Astrocyte (in vitro differentiated cells and primary cell): ENCODE measurements around the gene KCNC4. TPM values are rescaled to one million over a fixed set of nuclear protein-coding genes. Genes with fewer than 3 reads are reported as not detected.

Experiments
- DNase-seq: peaks from one replicate; pipeline ENCODE4 v3.0.0-alpha.2; 2010; ENCODE audit warnings: low read depth
- FAIRE-seq: peaks from 2 replicates; lab custom pipeline; 2011; peaks lifted over from hg19 to GRCh38; lab: Jason Lieb, UNC
- H2AFZ ChIP-seq: 2 replicates; pipeline ENCODE4 v1.6.0; 2012; ENCODE audit warnings: low read depth, low read length, inconsistent platforms
- H3K27ac ChIP-seq: 2 replicates; pipeline ENCODE4 v1.5.1; 2011; ENCODE audit warnings: low read depth, low read length, inconsistent platforms
- H3K27me3 ChIP-seq: 2 replicates; pipeline ENCODE4 v1.6.0; 2011; ENCODE audit warnings: low read length, inconsistent platforms; ENCODE audit not compliant: insufficient read depth
- H3K36me3 ChIP-seq: 2 replicates; pipeline ENCODE4 v1.5.1; 2011; ENCODE audit warnings: low read length, inconsistent platforms; ENCODE audit not compliant: insufficient read depth
- H3K4me1 ChIP-seq: 2 replicates; pipeline ENCODE4 v1.5.1; 2011; ENCODE audit warnings: low read length, inconsistent platforms; ENCODE audit not compliant: insufficient read depth
- H3K4me2 ChIP-seq: 2 replicates; pipeline ENCODE4 v1.6.0; 2012; ENCODE audit warnings: low read length, inconsistent platforms
- H3K4me3 ChIP-seq: 2 replicates; pipeline ENCODE4 v1.5.1; 2011; ENCODE audit warnings: low read depth, mild to moderate bottlenecking, low read length, inconsistent platforms; ENCODE audit not compliant: insufficient read depth
- H3K79me2 ChIP-seq: 2 replicates; pipeline ENCODE4 v1.6.0; 2012; ENCODE audit warnings: mild to moderate bottlenecking, low read length, inconsistent platforms; ENCODE audit not compliant: insufficient read depth
- H3K9ac ChIP-seq: 2 replicates; pipeline ENCODE4 v1.6.0; 2012; ENCODE audit warnings: mild to moderate bottlenecking, low read length, inconsistent platforms
- H3K9me3 ChIP-seq: 2 replicates; pipeline ENCODE4 v1.5.1; 2012; ENCODE audit warnings: low read depth, mild to moderate bottlenecking, low read length, inconsistent platforms; ENCODE audit not compliant: insufficient read depth
- H4K20me1 ChIP-seq: 2 replicates; pipeline ENCODE4 v1.6.0; 2012; ENCODE audit warnings: low read length, inconsistent platforms; ENCODE audit not compliant: insufficient read depth
- H3K27ac Mint-ChIP-seq: one replicate; pipeline ENCODE4 v1.8.0; 2021; ENCODE audit warnings: mild to moderate bottlenecking, mixed read lengths; ENCODE audit not compliant: unreplicated experiment
- H3K27me3 Mint-ChIP-seq: one replicate; pipeline ENCODE4 v1.8.0; 2021; ENCODE audit warnings: low read depth, mixed read lengths; ENCODE audit not compliant: unreplicated experiment
- H3K36me3 Mint-ChIP-seq: one replicate; pipeline ENCODE4 v1.8.0; 2021; ENCODE audit warnings: low read depth, mixed read lengths; ENCODE audit not compliant: unreplicated experiment
- H3K4me1 Mint-ChIP-seq: one replicate; pipeline ENCODE4 v1.8.0; 2021; ENCODE audit warnings: low read depth, mixed read lengths; ENCODE audit not compliant: unreplicated experiment
- H3K4me3 Mint-ChIP-seq: one replicate; pipeline ENCODE4 v1.8.0; 2021; ENCODE audit warnings: mild to moderate bottlenecking, moderate library complexity, mixed read lengths; ENCODE audit not compliant: unreplicated experiment
- H3K9me3 Mint-ChIP-seq: one replicate; pipeline ENCODE4 v1.8.0; 2021; ENCODE audit warnings: mild to moderate bottlenecking, mixed read lengths; ENCODE audit not compliant: unreplicated experiment
- EZH2 ChIP-seq: IDR thresholded peaks from 2 replicates; pipeline ENCODE4 v1.6.1; 2012; ENCODE audit warnings: mild to moderate bottlenecking, low read length, inconsistent platforms; ENCODE audit not compliant: insufficient read depth
- total RNA-seq: library from RNA; stranded (reverse); gene quantifications from 2 replicates; pipeline ENCODE4 v1.2.1, GENCODE V29; 2021
- TF ChIP-seq, protein P1 (sequence below): IDR thresholded peaks from 2 replicates; pipeline ENCODE4 v1.5.1; 2011; ENCODE audit warnings: low read depth, mild to moderate bottlenecking, inconsistent platforms, low read length, moderate library complexity; ENCODE audit not compliant: insufficient read depth

Gene KCNC4
- total RNA-seq, 1 donor from 2014 or later = 2.6 TPM

DNA sequence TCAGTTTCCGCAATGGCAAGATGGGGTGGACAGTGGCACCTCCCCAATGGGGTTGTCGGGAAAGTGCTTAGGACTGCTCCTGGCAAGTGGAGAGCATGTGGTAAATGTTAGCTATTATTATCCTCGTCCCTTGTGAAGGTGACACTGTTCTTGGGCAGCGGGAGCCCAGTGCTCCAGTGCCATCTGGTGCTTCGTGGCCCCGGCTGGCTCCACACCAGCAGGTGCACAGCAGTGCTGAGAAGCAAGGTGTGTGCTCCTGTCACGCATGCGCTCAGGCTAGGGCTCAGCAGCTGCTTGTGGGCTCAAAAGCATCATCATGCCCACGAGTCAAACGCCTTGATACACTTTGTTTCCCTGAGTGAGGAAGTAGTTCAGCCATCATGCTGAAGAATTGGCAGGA, 24.9 kb upstream of the KCNC4 start:
- Histone ChIP-seq H4K20me1 (no peaks in the 10 kb centered on the region), H3K79me2 (no peaks in the 10 kb centered on the region), H3K27me3 (peaks cover 8% of the 10 kb centered on the region), H3K4me1 (peaks cover 2% of the 10 kb centered on the region), H3K9me3 (no peaks in the 10 kb centered on the region), H3K4me3 (no peak overlapping the region), H3K27ac (no peak overlapping the region), H3K36me3 (no peaks in the 10 kb centered on the region), H3K9ac (no peak overlapping the region), H2AFZ (no peak overlapping the region), H3K4me2 (no peak overlapping the region)
- H3K4me1 Mint-ChIP-seq = peaks cover 33% of the 10 kb centered on the region
- DNase-seq = no peak
- no peak overlapping the region for H3K4me3 Mint-ChIP-seq
- H3K27me3 Mint-ChIP-seq = peaks cover 14% of the 10 kb centered on the region
- no peak overlapping the region for H3K27ac Mint-ChIP-seq
- H3K9me3 Mint-ChIP-seq = no peaks in the 10 kb centered on the region
- TF ChIP-seq, protein P1, sequence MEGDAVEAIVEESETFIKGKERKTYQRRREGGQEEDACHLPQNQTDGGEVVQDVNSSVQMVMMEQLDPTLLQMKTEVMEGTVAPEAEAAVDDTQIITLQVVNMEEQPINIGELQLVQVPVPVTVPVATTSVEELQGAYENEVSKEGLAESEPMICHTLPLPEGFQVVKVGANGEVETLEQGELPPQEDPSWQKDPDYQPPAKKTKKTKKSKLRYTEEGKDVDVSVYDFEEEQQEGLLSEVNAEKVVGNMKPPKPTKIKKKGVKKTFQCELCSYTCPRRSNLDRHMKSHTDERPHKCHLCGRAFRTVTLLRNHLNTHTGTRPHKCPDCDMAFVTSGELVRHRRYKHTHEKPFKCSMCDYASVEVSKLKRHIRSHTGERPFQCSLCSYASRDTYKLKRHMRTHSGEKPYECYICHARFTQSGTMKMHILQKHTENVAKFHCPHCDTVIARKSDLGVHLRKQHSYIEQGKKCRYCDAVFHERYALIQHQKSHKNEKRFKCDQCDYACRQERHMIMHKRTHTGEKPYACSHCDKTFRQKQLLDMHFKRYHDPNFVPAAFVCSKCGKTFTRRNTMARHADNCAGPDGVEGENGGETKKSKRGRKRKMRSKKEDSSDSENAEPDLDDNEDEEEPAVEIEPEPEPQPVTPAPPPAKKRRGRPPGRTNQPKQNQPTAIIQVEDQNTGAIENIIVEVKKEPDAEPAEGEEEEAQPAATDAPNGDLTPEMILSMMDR = no peak
- no peak for TF ChIP-seq EZH2
- FAIRE-seq = no peak
- H3K36me3 Mint-ChIP-seq = no peaks in the 10 kb centered on the region

DNA sequence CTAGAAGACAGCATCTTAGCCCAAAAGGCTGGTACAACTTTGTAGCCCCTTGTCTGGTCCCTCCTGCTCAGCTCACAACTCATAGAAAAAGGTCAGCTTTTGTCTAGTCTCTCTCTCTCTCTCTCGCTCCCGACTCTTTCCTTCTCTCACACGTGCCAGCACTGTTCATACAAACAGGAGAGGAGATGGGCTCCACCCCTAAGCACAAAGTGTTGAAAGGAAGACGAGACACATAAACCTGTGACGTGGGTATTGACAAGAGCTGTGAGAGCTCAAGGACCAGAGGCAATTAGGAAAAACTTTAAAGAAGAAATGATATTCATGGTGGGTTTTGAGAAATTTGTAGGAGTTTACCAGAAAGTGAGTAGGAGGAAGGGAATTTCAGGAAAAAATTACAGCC, 23.6 kb upstream of the KCNC4 start:
- H3K27ac ChIP-seq = no peak overlapping the region
- H3K4me3 ChIP-seq = no peak overlapping the region
- H3K4me1 ChIP-seq = peaks cover 2% of the 10 kb centered on the region
- no peak overlapping the region for H2AFZ ChIP-seq
- H3K4me2 ChIP-seq = no peak overlapping the region
- Mint-ChIP-seq H3K9me3 (no peaks in the 10 kb centered on the region), H3K36me3 (no peaks in the 10 kb centered on the region), H3K4me1 (peaks cover 33% of the 10 kb centered on the region), H3K27me3 (peaks cover 19% of the 10 kb centered on the region), H3K27ac (peak overlapping the region; percentile 41), H3K4me3 (no peak overlapping the region)
- H3K27me3 ChIP-seq = peaks cover 8% of the 10 kb centered on the region
- H3K36me3 ChIP-seq = no peaks in the 10 kb centered on the region
- H3K9me3 ChIP-seq = no peaks in the 10 kb centered on the region
- H3K9ac ChIP-seq = no peak overlapping the region
- no peaks in the 10 kb centered on the region for H4K20me1 ChIP-seq
- DNase-seq = no peak
- TF ChIP-seq EZH2 = no peak
- TF ChIP-seq, protein P1 = no peak
- no peaks in the 10 kb centered on the region for H3K79me2 ChIP-seq
- FAIRE-seq = no peak

DNA sequence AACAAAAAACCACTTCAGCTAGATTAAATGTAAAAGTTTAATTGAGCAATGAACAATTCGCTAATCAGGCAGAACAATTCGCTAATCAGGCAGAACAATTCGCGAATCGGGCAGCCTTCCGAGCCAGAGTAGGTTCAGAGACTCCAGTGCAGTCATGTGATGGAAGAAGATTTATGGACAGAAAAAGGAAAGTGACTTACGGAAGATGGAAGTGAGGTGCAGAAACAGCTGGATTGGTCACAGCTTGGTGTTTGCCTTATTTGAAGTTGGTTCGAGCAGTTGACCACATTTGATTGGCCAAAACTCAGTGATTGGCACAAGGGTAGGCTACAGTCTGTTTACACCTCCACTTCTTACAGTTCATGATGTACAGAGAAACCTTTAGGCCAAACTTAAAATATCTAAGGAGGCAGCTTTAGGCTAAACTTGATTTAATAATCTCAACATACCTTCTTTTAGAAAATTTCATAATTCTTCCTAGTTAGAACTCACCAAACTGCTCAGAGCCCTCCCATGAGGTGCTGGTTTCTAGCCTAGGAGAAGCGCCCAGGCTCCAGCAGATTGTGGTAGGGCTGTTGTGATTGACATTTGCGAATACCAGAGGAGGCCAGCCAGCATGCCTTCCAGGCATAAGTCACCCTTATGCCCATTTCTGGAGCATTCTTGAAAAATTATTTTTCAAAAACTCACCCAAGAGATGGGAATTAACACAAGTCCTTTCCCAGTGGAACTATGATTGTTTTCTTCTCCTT, 22.8 kb upstream of the KCNC4 start:
- no peak overlapping the region for H3K4me3 Mint-ChIP-seq

More for the DNA sequence above, 22.8 kb upstream of the KCNC4 start:
- Mint-ChIP-seq H3K9me3 (no peaks in the 10 kb centered on the region), H3K27ac (peak overlapping the region; percentile 81), H3K36me3 (no peaks in the 10 kb centered on the region), H3K4me1 (peaks cover 33% of the 10 kb centered on the region), H3K27me3 (peaks cover 21% of the 10 kb centered on the region)
- no peak overlapping the region for H3K4me2 ChIP-seq
- no peaks in the 10 kb centered on the region for H3K9me3 ChIP-seq
- H3K36me3 ChIP-seq = no peaks in the 10 kb centered on the region
- H3K4me1 ChIP-seq = peaks cover 2% of the 10 kb centered on the region
- no peak for DNase-seq
- H4K20me1 ChIP-seq = no peaks in the 10 kb centered on the region
- no peak overlapping the region for H2AFZ ChIP-seq
- no peak for FAIRE-seq
- H3K9ac ChIP-seq = no peak overlapping the region
- no peaks in the 10 kb centered on the region for H3K79me2 ChIP-seq
- TF ChIP-seq, protein P1 = no peak
- no peak for TF ChIP-seq EZH2
- no peak overlapping the region for H3K27ac ChIP-seq
- no peak overlapping the region for H3K4me3 ChIP-seq
- peaks cover 5% of the 10 kb centered on the region for H3K27me3 ChIP-seq
